Left forelimb (tissue), 1 donor: ENCODE data around the gene SH3PXD2B.
"Not testable (repeated sequence)": the region's sequence is repeated elsewhere in the genome, so short reads cannot be mapped to it uniquely, and the experiment has no call there.

ENCODE experiments used
- DNase-seq: peaks from one replicate; pipeline ENCODE4 v3.0.0-alpha.2; 2018; ENCODE audit warnings: low spot score

Gene SH3PXD2B

GRCh38 chr5:172417983-172418630 is 36.2 kb downstream of the SH3PXD2B start:
- peak; percentile 96 for DNase-seq

GRCh38 chr5:172417130-172417841 is 37.0 kb downstream of the SH3PXD2B start:
- DNase-seq, result no peak

- no peak for DNase-seq
Measured at GRCh38 chr5:172415362-172416275, 38.7 kb downstream of the SH3PXD2B start.

DNA sequence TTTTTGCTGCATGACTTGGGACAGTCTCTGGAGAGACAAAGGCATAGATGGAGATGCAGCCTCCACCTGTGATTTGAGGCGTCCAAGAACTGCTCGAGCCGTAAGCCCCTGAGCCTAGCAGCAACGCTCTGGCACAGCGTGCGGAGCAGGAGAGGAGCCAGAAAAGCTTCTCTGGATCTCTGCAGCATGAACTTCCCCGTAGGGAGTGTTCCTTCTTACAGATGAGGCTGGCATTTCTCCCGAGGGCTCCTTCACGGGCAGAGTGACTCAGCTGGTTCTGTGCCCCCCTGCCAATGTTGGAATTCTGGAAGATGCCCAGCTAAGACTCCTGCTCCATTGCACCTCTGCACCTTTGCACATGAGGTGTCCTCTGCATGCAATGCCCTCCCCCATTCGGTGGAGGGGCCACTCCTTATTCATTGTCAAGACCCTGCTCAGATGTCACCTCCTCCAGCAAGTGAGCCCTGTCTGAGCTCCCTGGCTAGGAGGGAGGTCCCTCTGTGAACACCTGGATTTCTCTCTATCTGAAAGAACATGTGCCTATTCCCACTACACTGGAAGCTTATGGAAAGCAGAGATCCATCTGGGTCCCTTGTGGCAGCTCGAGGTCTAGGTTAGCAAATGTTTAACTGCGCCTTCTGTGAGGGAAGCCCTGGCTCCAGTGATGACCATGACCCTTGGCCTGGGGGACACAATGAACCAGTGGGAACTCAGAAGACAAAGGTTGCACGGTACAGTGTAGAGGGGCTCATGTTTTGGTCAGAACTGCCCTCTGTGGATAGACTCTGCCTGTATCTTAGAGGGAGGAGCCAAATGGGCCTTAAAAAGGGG is 39.6 kb downstream of the SH3PXD2B start:
- no peak for DNase-seq

DNA sequence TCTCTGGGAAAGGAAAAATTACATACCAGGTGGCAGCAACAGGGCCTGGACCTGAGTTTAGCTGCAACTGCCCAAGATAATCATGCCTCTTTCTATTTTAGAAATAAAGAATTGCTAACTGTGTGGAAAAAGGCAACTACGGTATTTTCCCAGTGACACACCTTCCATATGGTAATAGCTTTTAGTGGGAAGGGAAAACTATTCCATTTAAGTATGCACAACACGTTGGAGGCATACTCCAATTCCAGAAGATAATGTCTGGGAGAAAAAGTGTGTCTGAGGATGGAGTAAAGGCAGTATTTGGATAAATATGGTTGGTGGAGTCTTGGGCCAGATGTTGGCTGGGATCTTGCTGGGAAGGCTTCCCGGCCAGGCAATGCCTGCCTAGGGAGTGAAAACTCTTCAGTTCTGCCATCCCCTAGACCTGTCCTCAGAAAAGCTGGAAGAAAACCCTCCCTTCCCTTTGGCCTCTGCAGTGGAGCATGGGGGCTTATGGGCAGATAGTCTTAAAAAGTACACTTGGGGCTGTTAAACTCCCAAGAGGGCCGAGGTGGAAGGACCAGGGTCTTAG is 40.6 kb downstream of the SH3PXD2B start:
- no peak for DNase-seq

- DNase-seq, result peak; percentile 92
Measured at GRCh38 chr5:172412724-172413286, 41.5 kb downstream of the SH3PXD2B start.

GRCh38 chr5:172411484-172412072 is 42.7 kb downstream of the SH3PXD2B start:
- DNase-seq, result no peak

GRCh38 chr5:172410662-172411483 is 43.5 kb downstream of the SH3PXD2B start:
- DNase-seq, result no peak

- no peak for DNase-seq
Measured at GRCh38 chr5:172410160-172410559, 44.2 kb downstream of the SH3PXD2B start.

- DNase-seq, result not testable (repeated sequence)
Measured at GRCh38 chr5:172409477-172409876, 44.8 kb downstream of the SH3PXD2B start.

DNA sequence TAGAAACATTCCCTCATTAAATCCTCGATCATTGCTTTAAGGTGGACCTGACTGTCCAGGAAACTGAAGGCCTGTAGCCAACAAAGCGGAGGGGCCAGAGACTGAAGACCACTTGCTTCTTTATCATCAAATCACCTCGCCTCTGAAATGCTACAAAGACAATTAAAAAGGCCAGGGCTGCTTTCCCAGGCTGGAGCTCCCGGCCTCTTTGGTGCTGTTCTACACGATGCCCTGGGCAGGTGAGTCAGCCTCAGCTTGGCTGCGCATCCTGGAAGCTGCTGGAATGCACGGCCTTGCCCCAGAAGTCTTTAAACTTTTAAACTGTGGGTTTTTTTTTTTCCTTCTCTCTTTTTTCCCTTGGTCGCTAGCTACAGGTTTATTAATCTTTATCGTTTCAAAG is 46.5 kb downstream of the SH3PXD2B start:
- peak; percentile 63 for DNase-seq

DNA sequence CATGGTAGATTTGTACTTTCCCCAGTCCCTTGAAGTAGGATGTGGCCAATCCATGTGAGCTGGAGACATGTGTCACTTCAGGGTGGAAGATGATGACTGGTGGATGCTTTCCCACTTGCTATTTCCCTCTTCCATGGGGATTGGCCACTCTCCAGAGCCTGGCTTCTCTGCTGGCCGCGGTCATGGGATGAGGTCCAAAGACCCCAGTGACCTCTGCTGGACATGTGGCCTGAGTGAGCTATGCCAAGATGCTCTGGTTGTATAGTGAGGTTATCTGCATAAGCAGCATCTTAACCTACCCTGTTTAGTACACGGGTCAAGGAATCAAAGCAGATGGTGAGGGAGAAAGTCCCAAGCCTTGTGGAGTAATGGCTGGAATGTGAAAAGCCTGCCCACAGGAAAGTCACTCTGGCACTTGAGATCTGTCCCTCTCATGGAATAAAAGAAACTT is 47.1 kb downstream of the SH3PXD2B start:
- peak; percentile 69 for DNase-seq

- DNase-seq, result peak; percentile 50
Measured at GRCh38 chr5:172405226-172406107, 48.9 kb downstream of the SH3PXD2B start.

DNA sequence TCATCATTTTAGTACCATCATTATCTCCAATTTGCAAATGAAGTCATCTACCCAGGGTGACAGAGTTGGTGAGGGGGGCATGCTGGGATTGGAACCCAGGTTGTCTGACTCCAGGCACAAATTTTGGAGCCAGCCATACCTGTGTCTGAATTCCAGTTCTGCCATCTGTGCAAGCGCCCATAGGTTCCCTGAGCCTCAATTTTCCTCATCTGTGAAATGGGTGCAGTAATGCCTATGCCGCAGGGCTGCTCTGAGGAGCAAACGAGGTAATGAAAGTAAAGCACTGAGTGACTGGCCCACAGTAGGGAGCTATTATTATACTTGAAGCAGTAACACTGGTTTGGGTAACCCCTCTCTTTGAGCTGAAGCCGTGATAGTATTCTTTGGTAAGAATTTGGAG is 49.6 kb downstream of the SH3PXD2B start:
- DNase-seq, result no peak

GRCh38 chr5:172403817-172404216 is 50.5 kb downstream of the SH3PXD2B start:
- no peak for DNase-seq

DNA sequence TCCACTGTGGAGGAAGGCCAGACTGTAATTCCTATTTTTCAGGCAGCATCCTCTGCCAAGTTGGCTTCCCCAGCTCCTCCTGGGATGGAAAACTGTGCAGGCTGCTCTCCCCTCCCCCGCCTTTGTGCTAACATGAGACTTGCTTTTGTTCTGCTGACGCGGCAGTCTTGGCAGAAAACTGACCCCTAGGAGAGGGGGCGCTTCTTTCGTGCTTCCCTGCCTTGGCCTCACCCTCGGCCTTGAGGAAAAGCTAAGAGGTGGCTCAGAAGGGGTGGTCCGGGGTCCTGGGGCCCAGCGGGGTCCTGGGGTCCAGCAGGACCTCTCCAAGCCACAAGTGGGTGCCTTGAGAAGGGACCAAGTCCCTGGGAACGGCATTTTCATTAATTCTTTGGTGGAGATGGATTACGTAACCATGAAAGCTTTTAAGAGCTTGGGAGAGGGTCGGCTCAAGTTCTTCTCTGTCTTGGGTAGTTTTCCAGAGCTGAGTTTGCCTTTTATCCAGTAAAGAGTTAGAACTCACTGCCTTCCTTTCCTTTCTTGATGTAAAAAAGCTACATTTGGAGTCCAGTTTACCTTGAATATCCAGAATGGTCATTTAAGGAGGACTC is 51.0 kb downstream of the SH3PXD2B start:
- DNase-seq, result peak; percentile 94

DNA sequence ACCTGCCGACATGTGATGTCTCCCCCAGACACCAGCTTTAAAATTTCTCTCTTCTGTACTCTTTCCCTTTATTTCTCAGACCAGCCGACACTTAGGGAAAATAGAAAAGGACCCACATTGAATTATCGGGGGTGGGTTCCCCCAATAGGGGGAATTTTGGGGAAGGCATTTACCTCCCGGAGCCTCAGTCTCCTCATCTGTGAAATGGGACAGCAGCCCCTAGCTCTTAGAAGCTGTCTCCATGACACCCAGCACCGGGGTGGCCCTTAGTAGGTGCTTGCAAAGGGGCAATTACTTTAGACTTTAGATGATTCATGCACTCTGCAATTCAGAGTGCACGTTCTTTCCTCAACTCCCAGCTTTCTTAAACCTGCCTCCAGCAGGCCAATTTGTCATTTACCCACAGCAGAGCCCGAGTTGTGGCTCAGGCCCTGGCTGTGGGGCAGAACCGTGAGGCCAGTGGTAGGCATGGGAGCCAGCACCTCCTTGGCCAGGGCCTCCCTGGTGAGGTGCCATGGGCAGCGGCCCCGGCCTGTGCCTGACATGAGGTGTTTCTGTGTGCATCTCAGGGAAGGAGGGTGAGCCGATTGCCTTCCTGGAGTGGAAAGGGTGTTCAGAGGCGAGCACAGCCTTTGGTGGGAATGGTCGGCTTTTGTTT is 51.7 kb downstream of the SH3PXD2B start:
- no peak for DNase-seq

DNA sequence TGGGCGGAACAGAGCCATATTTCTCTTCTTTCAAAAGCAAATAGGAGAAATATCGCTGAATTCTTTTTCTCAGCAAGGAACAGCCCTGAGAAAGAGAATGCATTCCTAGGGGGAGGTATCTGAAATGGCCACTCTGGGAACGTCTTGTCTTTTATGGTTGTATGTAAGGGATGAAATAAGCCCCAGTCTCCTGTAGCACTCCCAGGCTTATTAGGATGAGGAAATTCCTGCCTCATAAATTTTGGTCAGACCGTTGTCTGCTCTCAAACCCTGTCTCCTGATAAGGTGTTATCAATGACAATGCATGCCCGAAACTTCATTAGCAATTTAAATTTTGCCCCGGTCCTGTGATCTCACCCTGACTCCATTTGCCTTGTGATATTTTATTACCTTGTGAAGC is 52.3 kb downstream of the SH3PXD2B start:
- not testable (repeated sequence) for DNase-seq
